CD14-positive monocyte (primary cell): ENCODE results near the gene COPG2. TPM values are rescaled to one million over a fixed set of nuclear protein-coding genes. Genes with fewer than 3 reads are reported as not detected.
A peak's percentile ranks its signal among the peaks of the same experiment; 100 is the strongest.

Source experiments
- DNase-seq, 3 donors: peaks; one replicate each; pipeline ENCODE4 v3.0.0-alpha.2; 2011 to 2022
- H2AFZ ChIP-seq: 2 replicates; pipeline ENCODE4 v1.6.0; 2012; ENCODE audit warnings: mild to moderate bottlenecking, low read depth, low read length, inconsistent platforms; ENCODE audit not compliant: insufficient read depth, poor library complexity, severe bottlenecking
- H3K27ac ChIP-seq, 2 donors: 1 replicate in 1 of 2; 2 replicates in 1 of 2; pipeline ENCODE4 v1.5.1; 2012 to 2013; ENCODE audit warnings: low read length in 2 of 2, control low read depth in 1 of 2, inconsistent platforms in 1 of 2, low read depth in 1 of 2, mild to moderate bottlenecking in 1 of 2
- H3K27me3 ChIP-seq, 2 donors: one replicate each; pipeline versions ENCODE4 v1.6.0 to v1.6.1; 2011 to 2013; ENCODE audit warnings: low read length in 2 of 2; ENCODE audit not compliant: control insufficient read depth in 2 of 2, insufficient read depth in 2 of 2
- H3K36me3 ChIP-seq, 2 donors: replicated peaks in 1 of 2; 1 replicate in 1 of 2; 2 replicates in 1 of 2; pipeline versions ENCODE4 v1.5.1 to v1.6.1; 2012 to 2013; ENCODE audit warnings: low read length in 2 of 2, control low read depth in 1 of 2, inconsistent platforms in 1 of 2, mild to moderate bottlenecking in 1 of 2; ENCODE audit not compliant: insufficient read depth in 2 of 2, control insufficient read depth in 1 of 2
- H3K4me1 ChIP-seq, 2 donors: 1 replicate in 1 of 2; 2 replicates in 1 of 2; pipeline versions ENCODE4 v1.5.1 to v1.6.1; 2012 to 2013; ENCODE audit warnings: low read length in 2 of 2, control low read depth in 1 of 2, inconsistent platforms in 1 of 2, mild to moderate bottlenecking in 1 of 2, moderate library complexity in 1 of 2; ENCODE audit not compliant: insufficient read depth in 2 of 2, control insufficient read depth in 1 of 2
- H3K4me2 ChIP-seq: replicated peaks from 2 replicates; pipeline ENCODE3; 2012; ENCODE audit warnings: low read length, moderate library complexity, mild to moderate bottlenecking; ENCODE audit not compliant: poor library complexity, severe bottlenecking; ENCODE audit errors: extremely low read depth
- H3K4me3 ChIP-seq, 3 experiments: fragments of 200-600 bp in 1 of 3; sonication (generic) in 1 of 3; replicated peaks in 1 of 3; 1 replicate in 2 of 3; 2 replicates in 1 of 3; pipeline ENCODE4 v1.5.1; 2011 to 2013; ENCODE audit warnings: low read length in 3 of 3, mild to moderate bottlenecking in 3 of 3, control low read depth in 2 of 3, low read depth in 2 of 3, inconsistent platforms in 1 of 3, moderate library complexity in 1 of 3
- H3K79me2 ChIP-seq: 2 replicates; pipeline ENCODE4 v1.6.0; 2012; ENCODE audit warnings: mild to moderate bottlenecking, control low read depth, inconsistent platforms, low read length, moderate library complexity; ENCODE audit not compliant: insufficient read depth
- H3K9ac ChIP-seq: 2 replicates; pipeline ENCODE4 v1.6.0; 2017; ENCODE audit warnings: low read length, mild to moderate bottlenecking; ENCODE audit not compliant: insufficient read depth, poor library complexity, severe bottlenecking
- H3K9me3 ChIP-seq, 2 donors: replicated peaks in 1 of 2; 1 replicate in 1 of 2; 2 replicates in 1 of 2; pipeline versions ENCODE4 v1.5.1 to v1.6.1; 2012 to 2013; ENCODE audit warnings: low read length in 2 of 2, control low read depth in 1 of 2; ENCODE audit not compliant: control insufficient read depth in 1 of 2, insufficient read depth in 1 of 2
- H4K20me1 ChIP-seq: 2 replicates; pipeline ENCODE4 v1.6.0; 2012; ENCODE audit warnings: mild to moderate bottlenecking, low read length, control low read depth, moderate library complexity; ENCODE audit not compliant: insufficient read depth
- H3K27ac Mint-ChIP-seq, 7 donors: one replicate each; pipeline ENCODE4 v1.8.0; 2020; ENCODE audit warnings: mild to moderate bottlenecking in 7 of 7, mixed read lengths in 7 of 7, moderate library complexity in 6 of 7, inconsistent platforms in 2 of 7
- H3K27me3 Mint-ChIP-seq, 3 donors: one replicate each; pipeline ENCODE4 v1.8.0; 2021 to 2022; ENCODE audit warnings: low read depth in 3 of 3, mild to moderate bottlenecking in 3 of 3, mixed read lengths in 3 of 3, moderate library complexity in 3 of 3, inconsistent platforms in 1 of 3
- H3K36me3 Mint-ChIP-seq, 2 donors: one replicate each; pipeline ENCODE4 v1.8.0; 2020; ENCODE audit warnings: mixed read lengths in 2 of 2, inconsistent platforms in 1 of 2, mild to moderate bottlenecking in 1 of 2
- H3K4me1 Mint-ChIP-seq: one replicate; pipeline ENCODE4 v1.8.0; 2020; ENCODE audit warnings: mild to moderate bottlenecking, mixed read lengths
- H3K4me3 Mint-ChIP-seq, 2 donors: one replicate each; pipeline ENCODE4 v1.8.0; 2020; ENCODE audit warnings: mild to moderate bottlenecking in 2 of 2, mixed read lengths in 2 of 2, moderate library complexity in 1 of 2
- H3K9me3 Mint-ChIP-seq, 7 donors: one replicate each; pipeline ENCODE4 v1.8.0; 2020 to 2022; ENCODE audit warnings: mixed read lengths in 7 of 7, mild to moderate bottlenecking in 6 of 7, moderate library complexity in 6 of 7, inconsistent platforms in 2 of 7
- WGBS: methylation state at CpG from one replicate; pipeline ENCODE4 v1.1.5; 2013; ENCODE audit warnings: missing lambda C conversion rate; ENCODE audit not compliant: insufficient coverage; 5-methylcytosine and 5-hydroxymethylcytosine counted together
- intact Hi-C, 2 donors: fragments of 100-400 bp; cut with micrococcal nuclease; formaldehyde crosslinking; loops; one replicate each; pipeline versions ENCODE4 v1.15.0 to v1.15.1; 2023
- polyA plus RNA-seq, 3 donors: library from polyadenylated mRNA; depleted of rRNA in 1 of 3; unstranded in 2 of 3; stranded (reverse) in 1 of 3; fragments of 300-500 nt in 2 of 3; fragments of >200 nt in 1 of 3; fragmentation: Illumina TruSeq in 2 of 3; gene quantifications; 1 replicate in 2 of 3; 2 replicates in 1 of 3; pipeline ENCODE4 v1.2.3, GENCODE V29; 2012 to 2021
- TF ChIP-seq, protein P1 (sequence below): fragments of 200-600 bp; IDR thresholded peaks from one replicate; pipeline ENCODE4 v1.8.0; 2022; ENCODE audit warnings: antibody characterized with exemption, mild to moderate bottlenecking

COPG2 gene
- polyA plus RNA-seq, 3 donors: 2.7 to 10.3 (median 9.6) TPM

DNA sequence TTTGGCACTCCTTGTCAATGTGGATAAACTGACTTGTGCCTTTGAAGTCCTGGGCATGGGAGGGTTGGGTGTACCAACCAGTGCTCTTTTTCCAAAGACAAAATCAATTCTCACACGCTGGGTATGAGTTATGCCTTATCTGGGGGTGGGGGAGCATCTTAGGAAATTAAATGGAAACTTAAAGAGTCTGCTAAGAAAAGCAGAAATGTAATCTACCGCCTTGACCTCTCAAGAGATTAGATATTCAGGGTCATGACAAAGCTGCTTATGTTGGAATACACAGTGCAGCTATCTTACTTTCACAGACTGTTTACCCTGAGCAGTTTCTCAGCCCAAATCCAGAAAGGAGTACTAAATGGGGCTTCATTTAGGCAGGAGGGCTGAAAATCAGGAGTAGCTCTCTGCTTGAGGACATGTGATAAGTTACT, 174.1 kb downstream of the COPG2 start:
- H3K4me1 Mint-ChIP-seq: peaks cover 39% of the 10 kb centered on the region
- no peak overlapping the region for H3K27ac ChIP-seq
- H3K36me3 Mint-ChIP-seq: peaks cover 9 to 10% of the 10 kb centered on the region in 2 donors
- no peak for DNase-seq
- no peaks in the 10 kb centered on the region for H3K79me2 ChIP-seq
- H3K4me3 Mint-ChIP-seq: peak overlapping the region in 1 of 2 donors; percentile 66
- no peak overlapping the region for H3K9ac ChIP-seq
- intact Hi-C loops: no loop called here
- no peaks in the 10 kb centered on the region for H4K20me1 ChIP-seq
- H3K4me1 ChIP-seq: peaks cover 33 to 37% of the 10 kb centered on the region in 2 donors
- TF ChIP-seq, protein P1, sequence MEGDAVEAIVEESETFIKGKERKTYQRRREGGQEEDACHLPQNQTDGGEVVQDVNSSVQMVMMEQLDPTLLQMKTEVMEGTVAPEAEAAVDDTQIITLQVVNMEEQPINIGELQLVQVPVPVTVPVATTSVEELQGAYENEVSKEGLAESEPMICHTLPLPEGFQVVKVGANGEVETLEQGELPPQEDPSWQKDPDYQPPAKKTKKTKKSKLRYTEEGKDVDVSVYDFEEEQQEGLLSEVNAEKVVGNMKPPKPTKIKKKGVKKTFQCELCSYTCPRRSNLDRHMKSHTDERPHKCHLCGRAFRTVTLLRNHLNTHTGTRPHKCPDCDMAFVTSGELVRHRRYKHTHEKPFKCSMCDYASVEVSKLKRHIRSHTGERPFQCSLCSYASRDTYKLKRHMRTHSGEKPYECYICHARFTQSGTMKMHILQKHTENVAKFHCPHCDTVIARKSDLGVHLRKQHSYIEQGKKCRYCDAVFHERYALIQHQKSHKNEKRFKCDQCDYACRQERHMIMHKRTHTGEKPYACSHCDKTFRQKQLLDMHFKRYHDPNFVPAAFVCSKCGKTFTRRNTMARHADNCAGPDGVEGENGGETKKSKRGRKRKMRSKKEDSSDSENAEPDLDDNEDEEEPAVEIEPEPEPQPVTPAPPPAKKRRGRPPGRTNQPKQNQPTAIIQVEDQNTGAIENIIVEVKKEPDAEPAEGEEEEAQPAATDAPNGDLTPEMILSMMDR: no peak
- peaks cover 50 to 56% (median 51%) of the 10 kb centered on the region in 3 donors for H3K27me3 Mint-ChIP-seq
- H3K4me2 ChIP-seq: no peak overlapping the region
- H3K4me3 ChIP-seq: no peak overlapping the region
- H3K9me3 ChIP-seq: peaks cover 19 to 30% of the 10 kb centered on the region in 2 donors
- no CpG with 5 or more reads among the region's 2 CpGs for WGBS
- H3K27me3 ChIP-seq: peaks cover 26 to 50% of the 10 kb centered on the region in 2 donors
- no peak overlapping the region for H2AFZ ChIP-seq
- no peaks in the 10 kb centered on the region for H3K36me3 ChIP-seq
- no peak overlapping the region for H3K27ac Mint-ChIP-seq
- peaks cover 14 to 28% (median 24%) of the 10 kb centered on the region in 7 donors for H3K9me3 Mint-ChIP-seq

DNA sequence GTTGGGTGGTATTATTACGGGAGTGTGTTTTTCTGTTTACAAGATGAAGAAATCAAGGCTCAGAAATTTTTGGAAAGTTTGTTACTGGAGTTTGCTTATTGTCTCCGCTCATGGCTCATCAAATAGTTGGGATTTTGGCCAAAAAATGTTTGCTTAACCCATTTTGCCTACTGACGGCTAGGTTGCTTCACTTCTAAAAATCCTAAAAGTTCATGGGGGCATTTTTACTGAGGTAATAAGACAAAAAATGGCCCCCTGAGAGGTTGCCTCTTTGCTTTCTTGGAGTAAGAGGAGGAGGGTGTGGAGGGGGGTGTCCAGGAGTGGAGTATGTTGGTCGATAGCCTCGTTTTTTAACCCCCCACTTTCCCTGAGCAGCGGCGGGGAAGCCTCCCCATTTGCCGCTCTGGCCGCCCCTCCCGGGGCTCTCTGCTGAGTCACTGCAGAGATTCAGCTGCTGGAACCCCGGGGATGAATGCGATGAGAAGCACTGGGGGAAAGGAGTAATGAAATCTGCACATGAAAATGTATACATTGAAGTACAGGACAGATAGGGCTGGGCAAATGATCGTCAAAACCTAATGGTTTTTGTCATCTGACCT, 175.2 kb downstream of the COPG2 start:
- TF ChIP-seq, protein P1: no peak
- peak overlapping the region; percentile 70 for H3K4me2 ChIP-seq
- no peaks in the 10 kb centered on the region for H3K36me3 ChIP-seq
- Mint-ChIP-seq H3K27me3 (peaks cover 52 to 63% (median 57%) of the 10 kb centered on the region in 3 donors), H3K27ac (no peak overlapping the region), H3K4me3 (peak overlapping the region in 1 of 2 donors; percentile 83), H3K4me1 (peaks cover 39% of the 10 kb centered on the region), H3K36me3 (peaks cover 9% of the 10 kb centered on the region in 2 donors), H3K9me3 (peaks cover 14 to 28% (median 24%) of the 10 kb centered on the region in 7 donors)
- no peak for DNase-seq
- peaks cover 19 to 30% of the 10 kb centered on the region in 2 donors for H3K9me3 ChIP-seq
- H2AFZ ChIP-seq: no peak overlapping the region
- 25% methylated on average over 3 of the region's 13 CpGs for WGBS
- H3K27me3 ChIP-seq: peaks cover 26 to 55% of the 10 kb centered on the region in 2 donors
- H4K20me1 ChIP-seq: no peaks in the 10 kb centered on the region
- H3K9ac ChIP-seq: no peak overlapping the region
- no peak overlapping the region for H3K27ac ChIP-seq
- peaks cover 33 to 37% of the 10 kb centered on the region in 2 donors for H3K4me1 ChIP-seq
- intact Hi-C loops: no loop called here
- H3K4me3 ChIP-seq: peak overlapping the region in 1 of 3 experiments; percentile 70
- H3K79me2 ChIP-seq: no peaks in the 10 kb centered on the region
